Stimulated activated naive CD8-positive, alpha-beta T cell treated with anti-CD3 and anti-CD28 coated beads, Interleukin-15, Interleukin-2, amounts not matched to agents 100 ng/mL and 50 ng/mL, for 24 hours (primary cell): ENCODE data around the gene PSMD13.
"Not testable (repeated sequence)": the region's sequence is repeated elsewhere in the genome, so short reads cannot be mapped to it uniquely, and the experiment has no call there.

Source experiments
- H3K27ac Mint-ChIP-seq: one replicate; pipeline ENCODE4 v1.8.0; 2021; ENCODE audit warnings: mild to moderate bottlenecking, mixed read lengths
- H3K27me3 Mint-ChIP-seq: one replicate; pipeline ENCODE4 v1.8.0; 2021; ENCODE audit warnings: mixed read lengths
- H3K36me3 Mint-ChIP-seq: one replicate; pipeline ENCODE4 v1.8.0; 2021; ENCODE audit warnings: low read depth, mixed read lengths
- H3K4me1 Mint-ChIP-seq: one replicate; pipeline ENCODE4 v1.8.0; 2021; ENCODE audit warnings: low read depth, mixed read lengths
- H3K4me3 Mint-ChIP-seq: one replicate; pipeline ENCODE4 v1.8.0; 2021; ENCODE audit warnings: mild to moderate bottlenecking, mixed read lengths
- H3K9me3 Mint-ChIP-seq: one replicate; pipeline ENCODE4 v1.8.0; 2021; ENCODE audit warnings: mixed read lengths

PSMD13 gene

GRCh38 chr11:236774-237767 lies at the start of gene PSMD13:
Gene PSMD13 (plus strand): TSS chr11:236976. CDS start chr11:237050, 74 bp downstream.
- H3K9me3 Mint-ChIP-seq = no peaks in the 10 kb centered on the region
- peaks cover 57% of the 10 kb centered on the region for H3K4me1 Mint-ChIP-seq

GRCh38 chr11:189200-189783 lies 47.5 kb upstream of the PSMD13 start:
- not testable (repeated sequence) for H3K4me1 Mint-ChIP-seq, H3K27ac Mint-ChIP-seq, H3K27me3 Mint-ChIP-seq, H3K9me3 Mint-ChIP-seq, H3K4me3 Mint-ChIP-seq, H3K36me3 Mint-ChIP-seq

More at GRCh38 chr11:236774-237767, at the start of gene PSMD13:
- Mint-ChIP-seq H3K27ac (peak within 1 kb of the TSS; percentile 99), H3K36me3 (peaks cover 35% of the 10 kb centered on the region), H3K27me3 (no peaks in the 10 kb centered on the region), H3K4me3 (peak within 1 kb of the TSS; percentile 94)

- not testable (repeated sequence) for H3K27ac Mint-ChIP-seq, H3K36me3 Mint-ChIP-seq, H3K9me3 Mint-ChIP-seq, H3K4me1 Mint-ChIP-seq, H3K27me3 Mint-ChIP-seq, H3K4me3 Mint-ChIP-seq
Measured at GRCh38 chr11:189843-190311, 46.9 kb upstream of the PSMD13 start.

GRCh38 chr11:190546-190945 lies 46.2 kb upstream of the PSMD13 start:
- H3K4me1 Mint-ChIP-seq, H3K9me3 Mint-ChIP-seq, H3K27ac Mint-ChIP-seq, H3K36me3 Mint-ChIP-seq, H3K4me3 Mint-ChIP-seq, H3K27me3 Mint-ChIP-seq: not testable (repeated sequence)

GRCh38 chr11:191490-192478 lies 45.0 kb upstream of the PSMD13 start:
- H3K9me3 Mint-ChIP-seq, H3K27me3 Mint-ChIP-seq, H3K4me1 Mint-ChIP-seq, H3K4me3 Mint-ChIP-seq, H3K27ac Mint-ChIP-seq, H3K36me3 Mint-ChIP-seq: not testable (repeated sequence)

GRCh38 chr11:192674-193128 lies 44.1 kb upstream of the PSMD13 start, which contains the start of gene SCGB1C1:
Gene SCGB1C1 (plus strand): TSS chr11:193078. CDS start chr11:193100, 22 bp downstream.
- H3K4me1 Mint-ChIP-seq, H3K27me3 Mint-ChIP-seq, H3K4me3 Mint-ChIP-seq, H3K36me3 Mint-ChIP-seq, H3K27ac Mint-ChIP-seq, H3K9me3 Mint-ChIP-seq: not testable (repeated sequence)

- not testable (repeated sequence) for H3K4me1 Mint-ChIP-seq, H3K36me3 Mint-ChIP-seq, H3K27me3 Mint-ChIP-seq
Measured at GRCh38 chr11:193481-193880, 43.3 kb upstream of the PSMD13 start.

GRCh38 chr11:196786-197731 lies 39.7 kb upstream of the PSMD13 start:
- no peaks in the 10 kb centered on the region for H3K27me3 Mint-ChIP-seq
- no peak overlapping the region for H3K4me3 Mint-ChIP-seq
- peaks cover 8% of the 10 kb centered on the region for H3K36me3 Mint-ChIP-seq
- no peak overlapping the region for H3K27ac Mint-ChIP-seq
- H3K9me3 Mint-ChIP-seq = no peaks in the 10 kb centered on the region
- H3K4me1 Mint-ChIP-seq = peaks cover 16% of the 10 kb centered on the region

More at GRCh38 chr11:193481-193880, 43.3 kb upstream of the PSMD13 start:
- H3K27ac Mint-ChIP-seq, H3K9me3 Mint-ChIP-seq, H3K4me3 Mint-ChIP-seq: not testable (repeated sequence)

GRCh38 chr11:197741-198235 lies 39.0 kb upstream of the PSMD13 start:
- Mint-ChIP-seq H3K4me3 (no peak overlapping the region), H3K36me3 (peaks cover 14% of the 10 kb centered on the region), H3K27ac (no peak overlapping the region), H3K4me1 (peaks cover 21% of the 10 kb centered on the region), H3K27me3 (no peaks in the 10 kb centered on the region), H3K9me3 (no peaks in the 10 kb centered on the region)

- H3K27me3 Mint-ChIP-seq = no peaks in the 10 kb centered on the region
- no peaks in the 10 kb centered on the region for H3K9me3 Mint-ChIP-seq
- peaks cover 19% of the 10 kb centered on the region for H3K36me3 Mint-ChIP-seq
- no peak overlapping the region for H3K27ac Mint-ChIP-seq
- no peak overlapping the region for H3K4me3 Mint-ChIP-seq
- H3K4me1 Mint-ChIP-seq = peaks cover 26% of the 10 kb centered on the region
Measured at GRCh38 chr11:198236-198806, 38.5 kb upstream of the PSMD13 start.

- H3K27ac Mint-ChIP-seq = no peak overlapping the region
- H3K36me3 Mint-ChIP-seq = peaks cover 27% of the 10 kb centered on the region
- H3K4me1 Mint-ChIP-seq = peaks cover 34% of the 10 kb centered on the region
- no peaks in the 10 kb centered on the region for H3K27me3 Mint-ChIP-seq
- no peaks in the 10 kb centered on the region for H3K9me3 Mint-ChIP-seq
- no peak overlapping the region for H3K4me3 Mint-ChIP-seq
Measured at GRCh38 chr11:199004-199581, 37.7 kb upstream of the PSMD13 start.

- no peaks in the 10 kb centered on the region for H3K27me3 Mint-ChIP-seq
- peaks cover 40% of the 10 kb centered on the region for H3K4me1 Mint-ChIP-seq
- no peaks in the 10 kb centered on the region for H3K9me3 Mint-ChIP-seq
- H3K27ac Mint-ChIP-seq = no peak overlapping the region
- H3K36me3 Mint-ChIP-seq = peaks cover 33% of the 10 kb centered on the region
- H3K4me3 Mint-ChIP-seq = no peak overlapping the region
Measured at GRCh38 chr11:199782-200181, 37.0 kb upstream of the PSMD13 start.
